HG02870 (cell line): ENCODE results near the gene SEMA6B.
"Not testable (repeated sequence)": the region's sequence is repeated elsewhere in the genome, so short reads cannot be mapped to it uniquely, and the experiment has no call there.

ENCODE experiments used
- ATAC-seq: cut with Tn5 transposase; IDR thresholded peaks from one replicate; pipeline ENCODE4 v1.9.1; 2021; ENCODE audit warnings: mild to moderate bottlenecking, moderate library complexity; ENCODE audit not compliant: unreplicated experiment

The SEMA6B gene

GRCh38 chr19:4550479-4551050 lies 8.9 kb downstream of the SEMA6B start:
- ATAC-seq = no peak

GRCh38 chr19:4550018-4550417 lies 9.5 kb downstream of the SEMA6B start:
- ATAC-seq = no peak

GRCh38 chr19:4548238-4548584 lies 11.3 kb downstream of the SEMA6B start:
- no peak for ATAC-seq

GRCh38 chr19:4547303-4548237 lies 11.9 kb downstream of the SEMA6B start:
- ATAC-seq = no peak

GRCh38 chr19:4543842-4544647 lies 15.4 kb downstream of the SEMA6B start:
- no peak for ATAC-seq

GRCh38 chr19:4542896-4543841 lies 16.3 kb downstream of the SEMA6B start:
- ATAC-seq = no peak

- not testable (repeated sequence) for ATAC-seq
Measured at GRCh38 chr19:4541806-4542145, 17.7 kb downstream of the SEMA6B start.

GRCh38 chr19:4541114-4541805 lies 18.2 kb downstream of the SEMA6B start:
- ATAC-seq = no peak

GRCh38 chr19:4539693-4540581 lies 19.5 kb downstream of the SEMA6B start, which contains the start of gene LRG1:
TSS of gene LRG1 (minus strand) at chr19:4540036. CDS start at chr19:4540013, 23 bp downstream.
- ATAC-seq = no peak

GRCh38 chr19:4539169-4539692 lies 20.3 kb downstream of the SEMA6B start:
- no peak for ATAC-seq

GRCh38 chr19:4538601-4538954 lies 20.9 kb downstream of the SEMA6B start:
- ATAC-seq = no peak

GRCh38 chr19:4537953-4538600 lies 21.4 kb downstream of the SEMA6B start:
- no peak for ATAC-seq

- no peak for ATAC-seq
Measured at GRCh38 chr19:4536798-4537197, 22.7 kb downstream of the SEMA6B start.

- ATAC-seq = no peak
Measured at GRCh38 chr19:4534836-4535658, 24.4 kb downstream of the SEMA6B start, which contains the start of gene PLIN5. TSS of gene PLIN5 (minus strand) at chr19:4535224. CDS start at chr19:4534074, 1,150 bp downstream.

- ATAC-seq = no peak
Measured at GRCh38 chr19:4533835-4534424, 25.6 kb downstream of the SEMA6B start.

- ATAC-seq = no peak
Measured at GRCh38 chr19:4533334-4533733, 26.1 kb downstream of the SEMA6B start.
